NT2/D1 (cell line): ENCODE measurements around the gene CAMK1D.

ENCODE experiments used
- SUZ12 ChIP-seq: IDR thresholded peaks from 2 replicates; pipeline ENCODE4 v1.6.1; 2011; ENCODE audit not compliant: insufficient read length, insufficient read depth; ENCODE audit errors: extremely low read depth
- YY1 ChIP-seq: IDR thresholded peaks from 2 replicates; pipeline ENCODE4 v1.6.1; 2011; ENCODE audit not compliant: insufficient read length, insufficient read depth
- ZNF274 ChIP-seq: IDR thresholded peaks from 2 replicates; pipeline ENCODE4 v1.6.1; 2011; ENCODE audit warnings: mild to moderate bottlenecking, low read depth, low read length

DNA sequence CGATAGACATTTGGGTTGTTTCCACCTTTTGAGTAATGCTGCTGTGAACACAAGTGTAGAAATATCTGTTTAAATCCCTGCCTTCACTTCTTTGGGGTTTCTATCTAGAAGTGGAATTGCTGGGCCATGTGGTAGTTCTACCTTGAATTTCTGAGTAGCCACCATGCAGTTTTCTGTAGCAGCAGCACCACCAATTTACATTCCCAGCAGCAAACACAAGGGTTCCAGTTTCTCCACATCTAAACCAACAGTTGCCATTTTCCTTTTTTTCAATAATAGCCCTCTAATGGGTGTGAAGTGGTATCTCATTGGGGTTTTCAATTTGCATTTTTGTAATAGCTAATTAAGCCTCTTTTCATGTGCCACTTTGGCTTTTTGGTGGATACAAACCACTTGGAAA lies 442.4 kb downstream of the CAMK1D start:
- TF ChIP-seq YY1: no peak
- no peak for TF ChIP-seq SUZ12
- TF ChIP-seq ZNF274: no peak
